GM10266 (cell line): ENCODE results near the gene DPP8.
"Not testable (repeated sequence)": the region's sequence is repeated elsewhere in the genome, so short reads cannot be mapped to it uniquely, and the experiment has no call there.

Experiments used
- DNase-seq: peaks from one replicate; pipeline ENCODE4 v3.0.0; 2012; ENCODE audit errors: extremely low spot score
- TF ChIP-seq, protein P1 (sequence below): IDR thresholded peaks from 2 replicates; pipeline ENCODE4 v1.5.1; 2012; ENCODE audit warnings: mild to moderate bottlenecking, low read depth; ENCODE audit not compliant: control insufficient read depth, insufficient read depth; ENCODE audit errors: missing control alignments

The DPP8 gene

DNA sequence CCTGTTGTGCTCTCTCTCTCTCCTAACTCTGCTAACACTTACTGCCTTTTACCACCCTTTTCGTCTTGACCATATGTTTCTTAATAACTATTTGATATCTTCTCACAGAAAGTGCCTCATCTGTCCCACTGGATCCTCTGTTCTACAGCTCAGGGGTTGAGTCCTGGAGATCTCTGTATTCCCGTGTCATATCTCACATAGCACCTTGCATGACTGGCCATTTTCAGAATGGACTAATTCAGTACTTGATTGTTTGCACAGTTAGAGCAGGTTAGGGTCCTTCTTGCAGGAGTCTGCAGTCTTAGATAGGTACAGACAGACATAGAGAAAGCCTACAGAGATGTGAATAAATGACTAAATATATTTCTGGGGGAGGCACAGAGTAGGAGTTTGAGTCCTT is 33.7 kb upstream of the DPP8 start:
- TF ChIP-seq, protein P1, sequence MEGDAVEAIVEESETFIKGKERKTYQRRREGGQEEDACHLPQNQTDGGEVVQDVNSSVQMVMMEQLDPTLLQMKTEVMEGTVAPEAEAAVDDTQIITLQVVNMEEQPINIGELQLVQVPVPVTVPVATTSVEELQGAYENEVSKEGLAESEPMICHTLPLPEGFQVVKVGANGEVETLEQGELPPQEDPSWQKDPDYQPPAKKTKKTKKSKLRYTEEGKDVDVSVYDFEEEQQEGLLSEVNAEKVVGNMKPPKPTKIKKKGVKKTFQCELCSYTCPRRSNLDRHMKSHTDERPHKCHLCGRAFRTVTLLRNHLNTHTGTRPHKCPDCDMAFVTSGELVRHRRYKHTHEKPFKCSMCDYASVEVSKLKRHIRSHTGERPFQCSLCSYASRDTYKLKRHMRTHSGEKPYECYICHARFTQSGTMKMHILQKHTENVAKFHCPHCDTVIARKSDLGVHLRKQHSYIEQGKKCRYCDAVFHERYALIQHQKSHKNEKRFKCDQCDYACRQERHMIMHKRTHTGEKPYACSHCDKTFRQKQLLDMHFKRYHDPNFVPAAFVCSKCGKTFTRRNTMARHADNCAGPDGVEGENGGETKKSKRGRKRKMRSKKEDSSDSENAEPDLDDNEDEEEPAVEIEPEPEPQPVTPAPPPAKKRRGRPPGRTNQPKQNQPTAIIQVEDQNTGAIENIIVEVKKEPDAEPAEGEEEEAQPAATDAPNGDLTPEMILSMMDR, result no peak
- no peak for DNase-seq

DNA sequence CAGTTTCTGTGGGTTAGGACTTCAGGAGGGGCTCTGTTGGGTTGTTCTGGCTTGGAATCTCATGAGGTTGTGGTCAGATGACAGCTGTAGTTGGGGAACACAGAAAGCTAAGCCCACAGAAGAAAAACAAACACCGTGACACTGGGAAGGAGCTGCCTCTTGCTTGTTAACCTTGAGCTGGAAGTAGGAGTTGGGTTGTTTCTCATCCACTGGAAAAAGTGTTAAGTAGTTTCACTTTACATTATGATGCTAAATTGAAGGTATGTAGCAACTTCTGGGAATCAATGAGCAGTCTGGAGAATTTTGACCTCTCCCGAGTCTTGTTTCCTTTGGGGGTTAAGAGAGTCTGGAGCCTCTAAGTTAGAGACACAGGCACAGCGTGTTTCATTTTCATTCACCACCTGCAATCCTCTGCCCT is 33.2 kb upstream of the DPP8 start:
- DNase-seq, result no peak
- TF ChIP-seq, protein P1, result no peak

DNA sequence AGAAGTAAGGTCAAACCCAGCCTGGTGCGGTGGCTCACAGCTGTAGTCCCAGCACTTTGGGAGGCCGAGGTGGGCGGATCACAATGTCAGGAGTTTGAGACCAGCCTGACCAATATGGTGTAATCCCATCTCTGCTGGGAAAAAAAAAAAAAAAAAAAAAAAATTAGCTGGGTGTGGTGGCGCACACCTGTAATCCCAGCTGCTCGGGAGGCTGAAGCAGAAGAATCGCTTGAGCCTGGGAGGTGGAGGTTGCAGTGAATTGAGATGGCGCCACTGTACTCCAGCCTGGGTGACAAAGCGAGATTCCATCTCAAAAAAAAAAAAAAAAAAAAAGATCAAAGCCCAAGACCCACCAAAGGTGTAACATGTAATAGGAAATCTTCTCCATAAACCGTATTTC is 31.8 kb upstream of the DPP8 start:
- DNase-seq, result not testable (repeated sequence)

DNA sequence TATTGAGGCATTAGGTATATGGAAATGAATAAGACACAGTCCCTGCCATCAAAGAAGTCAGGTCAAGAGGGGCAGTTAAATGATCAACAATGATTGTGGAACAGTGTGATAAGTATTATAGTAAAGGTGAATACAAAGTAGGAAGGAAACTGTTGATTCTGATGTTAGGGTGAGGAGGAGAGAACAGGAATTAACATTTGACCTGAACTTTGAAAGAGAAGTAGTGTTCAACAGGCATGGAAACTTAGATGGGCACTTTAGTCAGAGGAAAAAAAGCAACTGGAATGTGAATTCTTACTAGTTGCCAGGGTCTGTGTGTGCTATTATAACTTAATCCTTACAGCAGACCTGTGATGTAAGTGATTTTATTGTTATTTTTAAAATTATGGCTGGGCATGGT is 30.4 kb upstream of the DPP8 start:
- TF ChIP-seq, protein P1, result no peak
- no peak for DNase-seq

GRCh38 chr15:65541231-65541820 is 23.8 kb upstream of the DPP8 start:
- DNase-seq, result no peak
- TF ChIP-seq, protein P1, result no peak

DNA sequence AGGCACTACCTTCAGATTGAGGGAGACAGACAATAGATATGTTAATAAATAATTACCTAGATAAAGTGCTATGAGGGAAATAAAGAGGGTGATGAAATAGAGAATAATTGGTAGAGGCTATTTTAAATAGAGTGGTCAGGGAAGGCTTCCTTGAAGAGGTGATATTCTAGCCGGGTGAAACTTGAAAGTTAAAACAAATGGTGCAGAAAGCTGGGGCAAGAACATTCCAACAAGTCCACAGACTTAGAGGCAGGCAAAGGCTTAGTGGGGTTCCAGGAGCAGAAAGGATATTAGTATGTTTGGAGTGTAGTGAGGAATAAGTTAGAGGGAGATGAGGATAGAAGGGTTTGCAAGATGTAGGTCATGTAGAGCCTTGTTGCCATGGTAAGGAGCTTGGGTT is 22.8 kb upstream of the DPP8 start:
- DNase-seq, result no peak
- TF ChIP-seq, protein P1, result no peak

DNA sequence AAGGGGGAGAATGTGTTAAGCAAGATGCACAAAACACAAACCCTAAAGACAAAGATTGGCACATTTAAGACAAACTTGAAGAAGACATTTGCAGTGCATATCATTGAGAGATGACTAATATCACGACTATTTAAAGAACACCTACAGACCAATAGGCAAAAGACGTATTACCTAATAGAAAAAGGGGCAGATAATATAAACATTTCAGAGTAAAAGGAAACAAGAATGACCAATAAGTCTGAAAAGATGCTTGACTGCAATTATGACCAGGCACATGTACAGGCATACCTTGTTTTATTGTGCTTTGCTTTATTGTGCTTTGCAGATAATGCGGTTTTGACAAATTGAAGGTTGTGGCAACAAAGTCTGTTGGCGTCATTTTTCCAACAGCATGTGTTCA is 17.7 kb upstream of the DPP8 start:
- no peak for DNase-seq
- TF ChIP-seq, protein P1, result no peak
